HG03439 (cell line): ENCODE results near the gene LRRN4.

Source experiments
- ATAC-seq: cut with Tn5 transposase; IDR thresholded peaks from one replicate; pipeline ENCODE4 v1.9.1; 2021; ENCODE audit warnings: mild to moderate bottlenecking, moderate library complexity; ENCODE audit not compliant: unreplicated experiment

LRRN4 gene

GRCh38 chr20:6053776-6054688, at the start of gene LRRN4:
LRRN4 (minus strand) TSS chr20:6054060; CDS start chr20:6052799, 1,261 bp downstream.
- ATAC-seq: no peak

DNA sequence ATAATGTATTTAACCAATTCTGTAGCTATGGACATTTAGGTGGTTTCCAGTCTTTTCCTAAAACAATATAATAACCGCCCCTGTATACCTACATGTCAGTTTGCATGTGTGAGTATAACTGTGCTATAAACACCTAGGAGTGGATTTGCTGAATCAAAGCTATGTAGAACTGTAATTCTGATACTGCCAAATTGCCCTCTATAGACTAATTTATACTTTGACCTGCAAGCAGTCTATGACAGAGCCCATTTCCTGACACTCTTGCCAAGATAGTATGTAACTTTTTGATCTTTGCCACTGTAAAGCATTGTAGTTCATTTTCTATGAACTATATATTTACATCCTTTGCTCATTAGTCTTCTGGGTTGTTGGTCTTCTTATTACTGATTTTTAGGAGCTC, 49.4 kb upstream of the LRRN4 start:
- ATAC-seq: no peak

DNA sequence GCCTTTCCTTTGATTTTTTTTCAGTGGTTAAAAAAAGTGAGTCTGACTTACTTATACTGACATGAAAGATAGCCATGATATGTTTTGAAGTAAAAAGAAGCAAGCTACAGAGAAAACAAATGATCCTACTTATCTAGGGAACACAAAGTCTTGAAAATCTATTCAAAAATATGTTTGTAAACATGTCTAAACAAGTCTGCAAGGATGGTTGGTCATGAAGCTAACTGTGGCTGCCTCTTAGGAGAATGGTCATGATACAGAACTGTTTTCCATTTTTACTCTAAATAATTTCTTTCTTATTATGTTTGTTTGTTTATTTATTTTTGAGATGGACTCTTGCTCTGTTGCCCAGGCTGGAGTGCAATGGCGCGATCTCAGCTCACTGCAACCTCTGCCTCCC, 47.5 kb upstream of the LRRN4 start:
- no peak for ATAC-seq

DNA sequence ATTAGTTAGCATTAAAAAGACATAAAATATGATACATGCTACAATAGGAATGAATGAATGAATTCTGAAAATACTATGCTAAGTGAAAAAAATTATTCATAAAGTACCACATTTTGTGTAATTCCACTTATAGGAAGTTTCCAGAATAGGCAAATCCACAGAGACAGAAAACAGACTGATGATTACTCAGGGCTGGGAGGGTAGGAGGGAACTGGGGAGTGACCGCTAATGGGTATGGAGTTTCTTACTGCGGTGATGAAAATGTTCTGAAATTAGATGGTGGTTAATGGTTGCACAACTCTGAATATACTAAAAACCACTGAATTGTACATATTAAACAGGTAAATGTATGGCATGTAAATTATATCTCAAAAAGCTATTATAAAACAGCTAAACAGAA, 46.4 kb upstream of the LRRN4 start:
- no peak for ATAC-seq

- no peak for ATAC-seq
Measured at GRCh38 chr20:6099819-6100218, 46.0 kb upstream of the LRRN4 start.

DNA sequence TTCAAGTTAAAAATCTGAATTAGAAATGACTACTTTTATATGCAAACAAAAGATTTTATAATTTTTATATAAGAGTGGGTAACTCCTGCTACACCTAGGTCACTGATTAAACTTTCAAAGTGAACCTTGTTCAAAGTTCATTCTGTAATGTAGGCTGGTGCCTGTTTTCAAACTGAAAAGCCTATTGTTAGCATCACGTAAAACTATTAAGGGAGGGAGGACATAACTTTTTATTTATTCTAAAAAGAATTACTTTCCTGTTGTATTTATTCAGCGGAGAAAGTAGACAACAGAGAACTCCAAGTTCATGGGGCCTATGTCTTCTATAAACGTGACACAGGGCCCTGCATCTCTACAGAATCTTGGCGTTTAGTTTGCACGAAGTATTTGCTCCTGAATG, 41.5 kb upstream of the LRRN4 start:
- no peak for ATAC-seq

- no peak for ATAC-seq
Measured at GRCh38 chr20:6094565-6094964, 40.7 kb upstream of the LRRN4 start.

GRCh38 chr20:6094063-6094462, 40.2 kb upstream of the LRRN4 start:
- no peak for ATAC-seq

DNA sequence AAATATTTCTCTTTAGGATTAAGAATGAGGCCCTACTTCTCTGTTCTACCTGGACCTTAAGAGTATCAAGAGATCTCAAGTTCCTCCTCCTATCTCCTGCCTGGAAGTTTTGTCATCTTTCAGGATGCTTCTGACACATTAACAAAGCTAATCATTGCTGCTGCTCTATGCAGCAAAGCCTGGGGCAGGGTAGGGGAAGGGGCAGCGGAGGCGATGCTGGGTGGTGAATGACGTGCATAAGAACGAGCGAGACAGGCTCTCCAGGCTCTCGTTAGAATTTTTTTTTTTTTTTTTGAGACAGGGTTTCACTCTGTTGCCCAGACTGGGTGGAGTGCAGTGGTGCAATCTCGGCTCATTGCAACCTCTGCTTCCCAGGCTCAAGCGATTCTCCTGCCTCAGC, 37.8 kb upstream of the LRRN4 start:
- ATAC-seq: no peak

GRCh38 chr20:6086868-6087267, 33.0 kb upstream of the LRRN4 start:
- ATAC-seq: no peak

GRCh38 chr20:6083926-6084325, 30.1 kb upstream of the LRRN4 start:
- no peak for ATAC-seq

- ATAC-seq: no peak
Measured at GRCh38 chr20:6081236-6081635, 27.4 kb upstream of the LRRN4 start.

- ATAC-seq: no peak
Measured at GRCh38 chr20:6079016-6079415, 25.2 kb upstream of the LRRN4 start.

- no peak for ATAC-seq
Measured at GRCh38 chr20:6075428-6076219, 21.8 kb upstream of the LRRN4 start.

DNA sequence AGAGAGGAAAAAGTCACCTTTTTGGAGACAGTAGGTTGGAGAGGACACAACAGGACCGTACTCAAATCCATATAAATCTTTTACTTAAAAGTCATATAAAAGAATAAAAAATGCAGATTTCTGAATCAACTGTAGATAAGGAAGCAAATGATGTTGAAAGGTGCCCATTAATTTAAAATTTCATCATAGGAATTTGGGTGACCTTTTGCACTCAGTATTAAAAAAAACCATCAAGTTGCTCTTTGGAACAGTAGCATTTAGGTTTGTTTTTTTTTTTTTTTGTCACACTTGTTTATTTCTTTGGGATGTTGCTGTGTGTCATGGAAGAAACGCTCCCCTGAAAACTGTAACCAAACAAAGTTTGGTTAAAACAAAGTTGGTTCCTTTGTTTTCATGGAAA, 20.9 kb upstream of the LRRN4 start:
- no peak for ATAC-seq

DNA sequence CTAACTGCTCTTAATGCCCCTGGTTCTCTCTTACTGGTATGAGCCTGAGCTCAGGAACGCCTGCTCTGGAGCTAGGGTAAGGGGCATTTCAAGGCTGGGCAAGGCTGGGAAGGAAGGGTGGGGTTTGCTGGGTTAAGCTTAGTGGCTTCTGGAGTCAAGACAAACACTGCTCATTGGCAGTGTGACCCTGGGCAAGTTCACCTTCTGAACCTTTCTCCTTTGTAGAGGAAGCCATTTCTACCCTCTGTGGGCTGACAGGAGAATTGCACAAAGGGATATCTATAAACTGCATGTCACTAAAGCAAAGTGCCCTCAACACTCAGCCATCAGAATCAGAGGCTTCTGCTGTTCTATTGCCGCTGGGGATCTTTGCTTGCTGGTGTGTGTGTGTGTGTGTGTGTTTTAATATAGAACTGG, 20.3 kb upstream of the LRRN4 start:
- ATAC-seq: no peak

GRCh38 chr20:6070829-6071695, 17.2 kb upstream of the LRRN4 start:
- ATAC-seq: no peak

GRCh38 chr20:6069669-6070068, 15.8 kb upstream of the LRRN4 start:
- ATAC-seq: no peak

- ATAC-seq: no peak
Measured at GRCh38 chr20:6067763-6068318, 14.0 kb upstream of the LRRN4 start.

DNA sequence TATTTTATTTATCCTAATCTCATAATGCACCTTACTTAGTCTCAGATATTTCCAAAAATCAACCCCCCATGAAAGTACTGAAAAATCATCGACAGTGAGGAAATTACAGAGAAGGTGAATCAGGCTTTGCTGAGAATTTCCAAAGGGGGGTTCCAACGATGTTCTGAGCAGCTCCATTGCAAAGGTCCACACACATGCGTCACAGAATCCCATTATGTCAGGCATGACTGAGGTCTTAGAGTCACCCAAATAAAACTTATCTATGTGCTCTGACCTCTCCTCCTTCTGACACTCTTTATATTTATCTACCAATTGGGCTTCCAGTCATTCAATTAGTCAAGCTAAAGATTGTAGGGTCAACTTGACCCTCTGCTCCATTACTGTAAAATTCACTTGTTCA, 12.7 kb upstream of the LRRN4 start:
- no peak for ATAC-seq

- no peak for ATAC-seq
Measured at GRCh38 chr20:6061544-6061943, 7.7 kb upstream of the LRRN4 start.
